BE2C (cell line): ENCODE results near the gene CNPY2.
A peak's percentile ranks its signal among the peaks of the same experiment; 100 is the strongest.
"Not testable (repeated sequence)": the region's sequence is repeated elsewhere in the genome, so short reads cannot be mapped to it uniquely, and the experiment has no call there.

Source experiments
- DNase-seq: peaks from one replicate; pipeline ENCODE4 v3.0.0-alpha.2; 2020
- H3K27me3 ChIP-seq: fragments of 250-450 bp; sonication (Bioruptor Pico); 2 replicates; pipeline ENCODE4 v1.5.1; 2020; ENCODE audit warnings: mild to moderate bottlenecking
- H3K36me3 ChIP-seq: fragments of 250-450 bp; sonication (Bioruptor Pico); 2 replicates; pipeline ENCODE4 v1.5.1; 2020; ENCODE audit warnings: mild to moderate bottlenecking
- H3K4me1 ChIP-seq: fragments of 250-450 bp; sonication (Bioruptor Pico); 2 replicates; pipeline ENCODE4 v1.5.1; 2020
- H3K4me3 ChIP-seq: 2 replicates; pipeline ENCODE4 v1.5.1; 2011; ENCODE audit warnings: low read depth, low read length
- H3K9me3 ChIP-seq: fragments of 250-450 bp; sonication (Bioruptor Pico); 2 replicates; pipeline ENCODE4 v1.5.1; 2020
- CTCF ChIP-seq: IDR thresholded peaks from 2 replicates; pipeline ENCODE4 v1.5.1; 2012; ENCODE audit warnings: mild to moderate bottlenecking, low read depth, low read length

CNPY2 gene

GRCh38 chr12:56326533-56326932 lies 10.7 kb upstream of the CNPY2 start:
- Histone ChIP-seq H3K36me3 (peaks cover 48% of the 10 kb centered on the region), H3K4me3 (no peak overlapping the region), H3K4me1 (peaks cover 8% of the 10 kb centered on the region; the same call in 1 of the 2 replicates), H3K27me3 (no peaks in the 10 kb centered on the region), H3K9me3 (no peaks in the 10 kb centered on the region)
- peak; percentile 72 for DNase-seq
- no peak for TF ChIP-seq CTCF

GRCh38 chr12:56326126-56326525 lies 10.3 kb upstream of the CNPY2 start:
- Histone ChIP-seq H3K4me1 (peaks cover 8% of the 10 kb centered on the region; the same call in 1 of the 2 replicates), H3K27me3 (no peaks in the 10 kb centered on the region), H3K9me3 (no peaks in the 10 kb centered on the region), H3K4me3 (no peak overlapping the region), H3K36me3 (peaks cover 48% of the 10 kb centered on the region)
- DNase-seq, result no peak
- TF ChIP-seq CTCF, result no peak

- no peaks in the 10 kb centered on the region for H3K9me3 ChIP-seq
- H3K36me3 ChIP-seq, result peaks cover 50% of the 10 kb centered on the region
- no peak overlapping the region for H3K4me3 ChIP-seq
- TF ChIP-seq CTCF, result no peak
- H3K27me3 ChIP-seq, result no peaks in the 10 kb centered on the region
- peaks cover 8% of the 10 kb centered on the region; the same call in 1 of the 2 replicates for H3K4me1 ChIP-seq
- DNase-seq, result no peak
These were observed 8.4 kb upstream of the CNPY2 start for GRCh38 chr12:56324206-56324605.

GRCh38 chr12:56321610-56322009 lies 5.8 kb upstream of the CNPY2 start:
- H3K27me3 ChIP-seq, H3K4me1 ChIP-seq, H3K9me3 ChIP-seq, DNase-seq, H3K4me3 ChIP-seq: not testable (repeated sequence)
- H3K36me3 ChIP-seq, result peaks cover 41% of the 10 kb centered on the region

- Histone ChIP-seq H3K36me3 (peaks cover 37% of the 10 kb centered on the region), H3K4me3 (no peak overlapping the region), H3K4me1 (no peaks in the 10 kb centered on the region), H3K9me3 (no peaks in the 10 kb centered on the region), H3K27me3 (no peaks in the 10 kb centered on the region)
- TF ChIP-seq CTCF, result no peak
- no peak for DNase-seq
These were observed 5.2 kb upstream of the CNPY2 start for GRCh38 chr12:56321027-56321426.

- Histone ChIP-seq H3K4me3 (no peak overlapping the region), H3K4me1 (no peaks in the 10 kb centered on the region), H3K27me3 (no peaks in the 10 kb centered on the region), H3K36me3 (peaks cover 21% of the 10 kb centered on the region), H3K9me3 (no peaks in the 10 kb centered on the region)
- no peak for DNase-seq
- TF ChIP-seq CTCF, result peak; percentile 16; the same call in 1 of the 2 replicates
These were observed 1.9 kb upstream of the CNPY2 start for GRCh38 chr12:56317675-56318074.

- Histone ChIP-seq H3K27me3 (no peaks in the 10 kb centered on the region), H3K36me3 (peaks cover 36% of the 10 kb centered on the region), H3K9me3 (no peaks in the 10 kb centered on the region), H3K4me1 (no peaks in the 10 kb centered on the region), H3K4me3 (peak overlapping the region; percentile 80)
- no peak for TF ChIP-seq CTCF
- DNase-seq, result no peak
These were observed 553 bp downstream of the CNPY2 start for GRCh38 chr12:56315249-56315621.
